Neutrophil (primary cell): ENCODE data around the gene AKAP1.

Source experiments
- H3K27ac ChIP-seq: fragments of 200-600 bp; sonication (generic); 2 replicates; pipeline ENCODE4 v1.5.1; 2016; ENCODE audit warnings: mild to moderate bottlenecking, moderate library complexity
- H3K27me3 ChIP-seq: fragments of 200-600 bp; sonication (generic); 2 replicates; pipeline ENCODE4 v1.6.0; 2016; ENCODE audit warnings: mild to moderate bottlenecking
- H3K36me3 ChIP-seq: fragments of 200-600 bp; sonication (generic); 2 replicates; pipeline ENCODE4 v1.5.1; 2017
- H3K4me1 ChIP-seq, 2 experiments: fragments of 200-600 bp in 1 of 2; sonication (generic) in 1 of 2; 1 replicate in 1 of 2; 2 replicates in 1 of 2; pipeline versions ENCODE4 v1.5.1 to v1.6.1; 2013 to 2016; ENCODE audit warnings: low read depth in 1 of 2, low read length in 1 of 2, mild to moderate bottlenecking in 1 of 2, moderate library complexity in 1 of 2; ENCODE audit not compliant: control insufficient read depth in 1 of 2, insufficient read depth in 1 of 2
- H3K4me3 ChIP-seq, 2 experiments: fragments of 200-600 bp in 1 of 2; sonication (generic) in 1 of 2; 1 replicate in 1 of 2; 2 replicates in 1 of 2; pipeline ENCODE4 v1.5.1; 2013 to 2016; ENCODE audit warnings: low read depth in 1 of 2, low read length in 1 of 2, mild to moderate bottlenecking in 1 of 2, moderate library complexity in 1 of 2
- H3K9me3 ChIP-seq: fragments of 200-600 bp; sonication (generic); 2 replicates; pipeline ENCODE4 v1.5.1; 2016
- TF ChIP-seq, protein P1 (sequence below): fragments of 200-600 bp; sonication (generic); IDR thresholded peaks from 2 replicates; pipeline ENCODE4 v1.5.1; 2016; ENCODE audit warnings: antibody characterized with exemption

The AKAP1 gene

DNA sequence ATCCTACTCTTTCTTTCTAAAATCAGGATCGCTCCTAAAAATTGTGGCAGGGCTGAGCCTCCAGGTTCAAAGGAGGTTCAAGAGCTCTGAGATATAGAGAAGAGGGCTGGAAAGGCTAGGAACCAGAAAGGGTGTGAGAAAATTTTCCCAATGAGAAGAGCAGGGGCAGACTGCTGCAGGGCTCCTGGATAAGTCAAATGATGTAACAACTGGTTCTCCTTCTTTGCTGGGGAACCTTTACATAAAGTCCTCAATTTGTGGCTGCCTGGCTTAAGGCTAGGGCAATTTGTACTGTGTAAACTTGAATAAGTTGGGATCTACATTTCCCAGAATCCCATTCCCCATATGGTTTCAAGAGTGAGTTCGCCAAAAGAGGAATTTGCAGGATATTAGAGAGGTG lies 16.3 kb upstream of the AKAP1 start:
- no peaks in the 10 kb centered on the region for H3K9me3 ChIP-seq
- no peaks in the 10 kb centered on the region for H3K36me3 ChIP-seq
- H3K4me3 ChIP-seq: no peak overlapping the region
- H3K27me3 ChIP-seq: peaks cover 18% of the 10 kb centered on the region
- H3K4me1 ChIP-seq: no peaks in the 10 kb centered on the region
- TF ChIP-seq, protein P1, sequence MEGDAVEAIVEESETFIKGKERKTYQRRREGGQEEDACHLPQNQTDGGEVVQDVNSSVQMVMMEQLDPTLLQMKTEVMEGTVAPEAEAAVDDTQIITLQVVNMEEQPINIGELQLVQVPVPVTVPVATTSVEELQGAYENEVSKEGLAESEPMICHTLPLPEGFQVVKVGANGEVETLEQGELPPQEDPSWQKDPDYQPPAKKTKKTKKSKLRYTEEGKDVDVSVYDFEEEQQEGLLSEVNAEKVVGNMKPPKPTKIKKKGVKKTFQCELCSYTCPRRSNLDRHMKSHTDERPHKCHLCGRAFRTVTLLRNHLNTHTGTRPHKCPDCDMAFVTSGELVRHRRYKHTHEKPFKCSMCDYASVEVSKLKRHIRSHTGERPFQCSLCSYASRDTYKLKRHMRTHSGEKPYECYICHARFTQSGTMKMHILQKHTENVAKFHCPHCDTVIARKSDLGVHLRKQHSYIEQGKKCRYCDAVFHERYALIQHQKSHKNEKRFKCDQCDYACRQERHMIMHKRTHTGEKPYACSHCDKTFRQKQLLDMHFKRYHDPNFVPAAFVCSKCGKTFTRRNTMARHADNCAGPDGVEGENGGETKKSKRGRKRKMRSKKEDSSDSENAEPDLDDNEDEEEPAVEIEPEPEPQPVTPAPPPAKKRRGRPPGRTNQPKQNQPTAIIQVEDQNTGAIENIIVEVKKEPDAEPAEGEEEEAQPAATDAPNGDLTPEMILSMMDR: no peak
- H3K27ac ChIP-seq: no peak overlapping the region

DNA sequence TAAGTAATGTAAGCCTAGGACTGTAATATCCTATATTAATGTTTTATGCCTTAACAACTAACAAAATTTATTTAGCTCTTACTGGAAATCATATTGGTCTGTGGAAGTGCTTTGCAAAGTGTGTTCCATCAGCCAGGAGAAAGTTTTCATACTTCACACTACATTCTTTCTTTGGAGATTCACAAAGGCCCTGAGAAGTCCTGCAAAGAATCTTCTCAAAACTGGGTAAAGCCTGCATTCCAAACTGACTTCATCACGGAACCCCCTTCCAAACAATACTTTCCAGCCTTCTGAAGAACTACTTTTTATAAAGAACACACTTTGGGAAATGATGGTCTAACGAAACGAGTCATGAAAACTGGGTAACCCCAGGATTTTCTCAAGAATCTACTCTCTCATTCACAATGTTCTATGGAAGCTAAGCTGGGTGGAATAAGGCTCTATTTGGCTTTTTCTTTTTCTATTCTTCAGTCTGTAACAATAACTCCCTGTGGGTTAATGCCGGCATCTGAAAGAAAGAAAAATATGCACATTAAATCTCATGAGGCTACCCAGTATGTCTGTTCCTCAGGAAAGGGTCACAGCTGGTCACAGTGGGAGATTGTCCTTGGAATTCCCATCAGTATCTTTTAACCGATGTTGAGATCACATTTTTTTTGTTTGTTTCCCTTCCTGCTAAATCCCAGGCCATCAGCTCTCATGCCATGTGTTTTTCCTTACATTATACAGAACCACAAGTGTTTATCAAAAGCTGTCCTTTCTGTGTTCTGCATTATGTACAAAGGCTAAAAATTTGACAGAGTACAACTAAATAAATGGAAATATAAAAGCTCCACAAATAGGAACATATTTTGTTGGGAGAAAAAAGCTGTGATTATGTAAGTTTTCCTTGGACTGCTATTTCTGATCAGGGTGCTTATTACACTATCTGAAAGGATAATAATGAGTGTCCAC lies 12.8 kb upstream of the AKAP1 start:
- Histone ChIP-seq H3K9me3 (no peaks in the 10 kb centered on the region), H3K36me3 (no peaks in the 10 kb centered on the region), H3K4me3 (no peak overlapping the region), H3K27ac (no peak overlapping the region), H3K27me3 (peaks cover 19% of the 10 kb centered on the region), H3K4me1 (no peaks in the 10 kb centered on the region)
- TF ChIP-seq, protein P1: no peak

DNA sequence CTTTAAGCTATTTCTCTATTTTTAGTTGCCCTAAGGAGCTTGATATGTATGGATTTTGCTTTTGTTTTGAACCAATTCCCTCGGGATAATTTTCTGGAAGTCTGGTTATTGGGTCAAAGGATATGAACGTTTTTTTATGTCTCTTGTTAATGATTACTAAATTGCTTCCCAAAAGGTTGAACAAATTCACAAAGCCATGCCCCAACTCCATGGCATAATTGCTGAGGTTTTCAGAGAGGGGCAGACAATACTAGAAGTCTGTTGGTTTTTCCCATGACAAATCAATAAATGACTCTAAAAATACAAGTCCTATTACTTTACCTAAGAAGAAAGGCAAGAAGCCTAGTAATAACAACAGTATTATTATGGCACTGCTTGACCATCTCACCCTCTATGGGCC lies 11.4 kb upstream of the AKAP1 start:
- Histone ChIP-seq H3K9me3 (no peaks in the 10 kb centered on the region), H3K4me1 (no peaks in the 10 kb centered on the region), H3K27me3 (peaks cover 19% of the 10 kb centered on the region), H3K4me3 (no peak overlapping the region), H3K36me3 (no peaks in the 10 kb centered on the region), H3K27ac (no peak overlapping the region)
- TF ChIP-seq, protein P1: no peak

DNA sequence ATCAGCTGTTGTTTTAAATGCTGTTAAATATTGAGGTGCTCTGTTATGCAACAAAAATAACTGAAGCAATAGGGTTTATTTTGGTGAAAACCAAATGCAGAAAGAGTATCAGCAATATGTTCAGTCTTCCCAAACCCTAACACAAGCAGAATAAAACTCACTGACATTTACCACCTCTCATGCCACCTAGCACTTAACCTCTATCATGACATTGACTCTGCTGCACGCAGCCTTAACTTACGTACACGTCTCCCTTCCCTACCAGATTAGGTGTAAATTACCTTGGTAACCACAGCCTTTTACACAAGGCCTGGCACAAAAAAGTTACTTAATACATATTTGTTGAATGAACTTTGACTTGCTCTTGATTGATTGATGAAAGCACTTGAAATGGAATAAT lies 9.9 kb upstream of the AKAP1 start:
- H3K4me3 ChIP-seq: no peak overlapping the region
- no peak overlapping the region for H3K27ac ChIP-seq
- no peaks in the 10 kb centered on the region for H3K4me1 ChIP-seq
- H3K27me3 ChIP-seq: peaks cover 19% of the 10 kb centered on the region
- H3K9me3 ChIP-seq: no peaks in the 10 kb centered on the region
- TF ChIP-seq, protein P1: no peak
- H3K36me3 ChIP-seq: no peaks in the 10 kb centered on the region

DNA sequence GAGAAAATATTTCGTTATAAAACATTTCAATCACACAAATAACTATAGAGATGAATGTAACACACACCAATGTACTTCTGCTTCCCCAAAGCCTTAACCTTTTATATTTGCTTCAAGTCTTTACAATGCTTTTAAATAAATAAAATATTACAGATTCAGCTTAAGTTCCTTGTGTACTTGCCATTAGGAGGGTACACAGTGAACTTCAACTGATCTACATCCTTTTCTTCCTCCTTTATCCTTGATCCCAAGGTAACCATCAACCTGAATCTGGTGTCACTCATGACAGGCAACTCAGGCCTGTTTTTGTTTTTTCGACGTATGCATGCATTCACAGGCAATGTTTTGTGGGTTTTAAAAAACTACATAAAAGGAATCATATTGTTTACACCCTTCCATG lies 9.3 kb upstream of the AKAP1 start:
- Histone ChIP-seq H3K27me3 (peaks cover 19% of the 10 kb centered on the region), H3K4me1 (no peaks in the 10 kb centered on the region), H3K9me3 (no peaks in the 10 kb centered on the region), H3K36me3 (no peaks in the 10 kb centered on the region), H3K4me3 (no peak overlapping the region), H3K27ac (no peak overlapping the region)
- TF ChIP-seq, protein P1: no peak
